ENCODE data around the gene HOXC6. TPM values are rescaled to one million over a fixed set of nuclear protein-coding genes. Genes with fewer than 3 reads are reported as not detected.
A peak's percentile ranks its signal among the peaks of the same experiment; 100 is the strongest.

HOXC6 gene
- total and polyA plus RNA-seq, 2 of the 8 experiments (the other 6 are each of a cell fraction or from before 2014, with no cell fraction given): not detected

- Histone ChIP-seq H3K4me3 (ENCODE audit: extremely low read depth in 1 of 4, insufficient read depth in 2 of 4, low read depth in 3 of 4, low read length in 4 of 4) (peak overlapping the region in 1 of 4 experiments; percentile 38; a peak in 1 of 8 replicates), H2BK12ac (ENCODE audit: low read depth, low read length) (0 out of 2 replicates have a peak overlapping the region, but pooled peaks have one; percentile 85), H4K5ac (ENCODE audit: insufficient read length, low read depth, low read length) (no peak overlapping the region), H3K18ac (ENCODE audit: extremely low read depth, low read length) (no peak overlapping the region), H3K36me3 (ENCODE audit: control insufficient read depth in 2 of 4, insufficient read depth in 4 of 4, low read length in 3 of 4) (peaks cover 0 to 8% (median 0%) of the 10 kb centered on the region in 4 experiments; a peak in 1 of 8 replicates), H4K91ac (replicated peaks; ENCODE audit: insufficient read length, low read length) (no peak overlapping the region), H2AFZ (ENCODE audit: low read length) (no peak overlapping the region), H3K79me2 (ENCODE audit: control insufficient read depth in 1 of 2, insufficient read depth in 2 of 2, low read length in 2 of 2) (no peaks in the 10 kb centered on the region), H2AK5ac (ENCODE audit: low read depth, low read length) (no peak overlapping the region), H2BK20ac (ENCODE audit: low read length) (no peak overlapping the region), H3K27ac (ENCODE audit: low read depth, low read length) (no peak overlapping the region), H2BK120ac (replicated peaks; ENCODE audit: low read depth, low read length) (no peak overlapping the region), H3K23ac (ENCODE audit: insufficient read length) (no peak overlapping the region), H3K27me3 (replicated peaks in 1 of 4; ENCODE audit: control insufficient read depth in 3 of 4, extremely low read depth in 1 of 4, insufficient read depth in 3 of 4, low read length in 3 of 4) (peaks cover 94 to 99% (median 97%) of the 10 kb centered on the region in 4 experiments), H2BK5ac (ENCODE audit: low read depth, low read length) (no peak overlapping the region), H3K14ac (ENCODE audit: insufficient read length) (no peak overlapping the region), H3K4me2 (ENCODE audit: insufficient read depth in 1 of 2, low read depth in 2 of 2, low read length in 2 of 2) (peak overlapping the region in 1 of 2 experiments; percentile 41; a peak in 1 of 4 replicates), H2BK15ac (ENCODE audit: low read length) (no peak overlapping the region), H3K79me1 (ENCODE audit: low read depth, low read length) (no peaks in the 10 kb centered on the region), H3K9ac (replicated peaks in 1 of 4; ENCODE audit: extremely low read depth in 1 of 4, low read depth in 3 of 4, low read length in 3 of 4) (no peak overlapping the region), H3K56ac (replicated peaks; ENCODE audit: insufficient read length, low read depth, low read length) (no peak overlapping the region), H4K20me1 (replicated peaks in 1 of 2; ENCODE audit: control insufficient read depth in 1 of 2, insufficient read depth in 2 of 2, low read length in 2 of 2) (peaks cover 19 to 33% of the 10 kb centered on the region in 2 experiments), H4K8ac (ENCODE audit: extremely low read depth, insufficient read depth, low read length) (no peak overlapping the region), H3K9me3 (ENCODE audit: insufficient read depth in 2 of 2, low read depth in 1 of 2, low read length in 1 of 2) (peaks cover 0 to 9% of the 10 kb centered on the region in 2 experiments; a peak in 1 of 4 replicates), H3K4ac (replicated peaks; ENCODE audit: insufficient read length, low read depth, low read length) (no peak overlapping the region), H3K4me1 (replicated peaks in 1 of 4; ENCODE audit: control insufficient read depth in 3 of 4, insufficient read depth in 4 of 4, low read length in 3 of 4) (peaks cover 0 to 6% (median 3%) of the 10 kb centered on the region in 4 experiments; a peak in 3 of 7 replicates), H3K23me2 (ENCODE audit: low read depth, low read length) (no peaks in the 10 kb centered on the region)
- whole genome bisulfite sequencing, 2 experiments (ENCODE audit: extremely low coverage in 1 of 2, insufficient coverage in 1 of 2, insufficient read length in 1 of 2, insufficient replicate concordance in 2 of 2, low coverage in 1 of 2, low lambda C conversion rate in 2 of 2, missing lambda C conversion rate in 1 of 2): 43% methylated on average over 21 of the region's 21 CpGs; no CpG with 5 or more reads in 1 of the 2 experiments
- ChIA-PET POLR2A (ENCODE audit: partially characterized antibody) (interaction anchor here (1.2 kb wide), 1 partner anchor 8 kb away, joined by 4 read pairs; no protein-coding TSS in a partner anchor), CTCF (ENCODE audit: partially characterized antibody) (interaction anchor here (0.7 to 5.8 kb wide), 26 partner anchors 10 to 412 kb away, joined by 3 to 91 read pairs (median 6); partner anchors contain the start of genes HOXC11, HOXC12, HOXC5 and HOXC8)
- TF ChIP-seq CREB1 (IDR thresholded peaks at IDR 0.05) (no peak), KDM1A (IDR thresholded peaks at IDR 0.05; ENCODE audit: borderline replicate concordance, low read length) (no peak), RNF2 (IDR thresholded peaks at IDR 0.05; ENCODE audit: borderline replicate concordance, low read depth, low read length, missing control alignments, poor library complexity, severe bottlenecking) (peak; percentile 49), CBX8 (IDR thresholded peaks at IDR 0.05; ENCODE audit: borderline replicate concordance, low read depth, low read length) (peak; percentile 72; the same call in 1 of the 2 replicates), GABPA (IDR thresholded peaks at IDR 0.05; ENCODE audit: borderline replicate concordance, insufficient read depth, low read length) (no peak), SP1 (IDR thresholded peaks at IDR 0.05; ENCODE audit: low read depth, low read length) (no peak)
- no peak for FAIRE-seq
- DNase-seq (ENCODE audit: low read depth in 1 of 2, low spot score in 2 of 2): no peak
Observed at GRCh38 chr12:53986686-53987483, 41.4 kb upstream of the HOXC6 start.

Data from H1 (cell line).